ENCODE results near the gene BZW2. TPM values are rescaled to one million over a fixed set of nuclear protein-coding genes. Genes with fewer than 3 reads are reported as not detected.

BZW2 gene
- polyA plus RNA-seq, 2 donors: 32.9 to 47.9 TPM

DNA sequence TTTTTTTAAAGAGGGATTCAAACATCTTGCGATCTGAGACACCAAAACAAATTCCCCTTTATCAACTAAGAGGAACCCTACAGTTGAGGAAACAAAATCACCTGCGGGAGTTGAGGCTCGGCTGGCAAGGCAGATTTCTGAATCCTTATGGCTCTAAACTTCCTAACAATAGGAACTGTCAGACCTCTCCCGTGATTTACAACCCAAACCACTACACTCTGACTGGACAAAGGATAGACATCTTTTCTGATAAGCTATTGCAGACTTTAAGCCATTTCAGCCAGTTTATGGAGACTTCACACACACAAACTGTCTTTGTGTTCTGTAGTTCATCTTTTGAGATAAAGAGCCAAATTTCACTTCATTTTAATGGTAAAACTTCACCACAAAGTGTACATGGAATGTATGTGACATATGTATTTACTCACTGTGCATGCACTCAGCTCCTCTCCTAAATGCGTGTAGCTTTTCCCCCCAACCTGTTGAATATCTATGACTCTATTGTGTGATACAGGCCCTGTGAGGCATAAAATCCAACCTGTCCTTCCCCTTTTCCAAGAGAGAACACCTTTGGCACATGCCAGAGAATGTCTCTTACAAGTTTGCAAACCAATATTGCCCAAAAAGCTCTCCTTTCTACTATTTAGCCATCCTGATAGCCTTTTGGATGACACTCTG, 92.2 kb downstream of the BZW2 start:
- Histone ChIP-seq H3K4me1 (ENCODE audit: control insufficient read depth in 2 of 2, insufficient read depth in 2 of 2, low read length in 1 of 2) (no peaks in the 10 kb centered on the region), H3K27ac (ENCODE audit: low read depth in 2 of 2, low read length in 1 of 2) (no peak overlapping the region), H3K4me3 (ENCODE audit: low read depth in 1 of 2, low read length in 2 of 2) (no peak overlapping the region), H3K36me3 (ENCODE audit: control insufficient read depth in 2 of 2, insufficient read depth in 2 of 2, low read length in 1 of 2) (no peaks in the 10 kb centered on the region), H3K9me3 (ENCODE audit: control insufficient read depth in 2 of 2, insufficient read depth in 1 of 2, low read depth in 1 of 2, low read length in 1 of 2) (no peaks in the 10 kb centered on the region), H3K27me3 (ENCODE audit: control insufficient read depth in 1 of 2, insufficient read depth in 2 of 2, low read length in 2 of 2) (no peaks in the 10 kb centered on the region)
- 90 to 93% methylated on average over 5 of the region's 5 CpGs for WGBS, 2 donors

DNA sequence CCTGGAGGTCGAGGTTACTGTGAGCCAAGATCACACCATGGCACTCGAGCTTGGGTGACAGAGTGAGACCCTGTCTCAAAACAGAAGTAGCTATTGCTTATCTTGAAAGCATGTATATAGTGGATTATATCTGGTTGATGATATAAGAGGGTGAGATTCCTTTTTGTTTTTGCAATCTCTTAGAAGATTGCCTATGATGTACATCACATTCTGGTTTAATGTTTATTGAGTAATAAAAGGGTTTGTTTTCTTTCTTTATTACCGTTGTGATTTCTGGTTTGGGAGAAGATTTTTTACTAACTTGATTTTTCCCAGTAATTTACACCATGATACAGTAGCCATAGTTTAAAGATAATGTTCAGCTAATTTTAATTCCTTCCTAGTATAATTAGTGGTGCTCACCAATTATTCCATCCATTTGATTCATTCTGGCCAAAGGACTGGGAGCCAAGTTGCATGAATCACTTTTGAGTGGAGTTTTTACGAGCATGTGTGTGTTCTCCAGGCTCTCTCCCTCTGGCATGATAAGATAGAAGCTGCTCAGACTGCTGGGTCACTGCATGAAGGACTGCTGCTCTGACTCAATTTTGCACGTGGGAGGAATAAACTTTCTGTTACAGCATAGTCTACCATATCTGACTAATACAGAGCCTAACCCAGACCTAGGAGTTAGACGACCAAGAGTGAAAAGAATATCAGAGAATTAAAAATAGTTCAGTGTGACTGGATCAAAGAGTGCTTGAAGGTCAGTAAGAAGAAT, 94.1 kb downstream of the BZW2 start:
- 39 to 51% methylated on average over 6 of the region's 6 CpGs for WGBS, 2 donors
- Histone ChIP-seq H3K27ac (ENCODE audit: low read depth in 2 of 2, low read length in 1 of 2) (no peak overlapping the region), H3K4me3 (ENCODE audit: low read depth in 1 of 2, low read length in 2 of 2) (no peak overlapping the region), H3K9me3 (ENCODE audit: control insufficient read depth in 2 of 2, insufficient read depth in 1 of 2, low read depth in 1 of 2, low read length in 1 of 2) (no peaks in the 10 kb centered on the region), H3K36me3 (ENCODE audit: control insufficient read depth in 2 of 2, insufficient read depth in 2 of 2, low read length in 1 of 2) (no peaks in the 10 kb centered on the region), H3K27me3 (ENCODE audit: control insufficient read depth in 1 of 2, insufficient read depth in 2 of 2, low read length in 2 of 2) (no peaks in the 10 kb centered on the region), H3K4me1 (ENCODE audit: control insufficient read depth in 2 of 2, insufficient read depth in 2 of 2, low read length in 1 of 2) (no peaks in the 10 kb centered on the region)

DNA sequence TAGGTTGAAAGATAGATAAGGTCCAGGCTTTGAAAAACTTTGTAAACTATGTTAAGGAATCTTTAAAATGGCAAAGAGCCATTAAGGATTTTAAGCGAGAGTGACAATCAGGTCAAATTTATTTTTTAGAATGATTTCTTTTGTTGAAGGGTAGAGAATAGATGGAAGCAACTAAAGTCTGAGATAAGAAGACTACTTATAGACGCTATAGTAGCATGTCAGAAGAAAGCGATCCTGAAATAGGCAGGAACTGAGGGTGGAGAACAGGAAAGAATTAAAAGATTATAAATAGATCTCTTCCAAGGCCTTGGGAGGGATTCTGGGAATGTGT, 94.6 kb downstream of the BZW2 start:
- no peaks in the 10 kb centered on the region for H3K9me3 ChIP-seq (ENCODE audit: control insufficient read depth in 2 of 2, insufficient read depth in 1 of 2, low read depth in 1 of 2, low read length in 1 of 2)
- H3K27ac ChIP-seq (ENCODE audit: low read depth in 2 of 2, low read length in 1 of 2): no peak overlapping the region
- 81 to 86% methylated on average over 3 of the region's 3 CpGs for WGBS, 2 donors
- no peaks in the 10 kb centered on the region for H3K4me1 ChIP-seq (ENCODE audit: control insufficient read depth in 2 of 2, insufficient read depth in 2 of 2, low read length in 1 of 2)
- H3K27me3 ChIP-seq (ENCODE audit: control insufficient read depth in 1 of 2, insufficient read depth in 2 of 2, low read length in 2 of 2): no peaks in the 10 kb centered on the region
- H3K36me3 ChIP-seq (ENCODE audit: control insufficient read depth in 2 of 2, insufficient read depth in 2 of 2, low read length in 1 of 2): no peaks in the 10 kb centered on the region
- H3K4me3 ChIP-seq (ENCODE audit: low read depth in 1 of 2, low read length in 2 of 2): no peak overlapping the region

DNA sequence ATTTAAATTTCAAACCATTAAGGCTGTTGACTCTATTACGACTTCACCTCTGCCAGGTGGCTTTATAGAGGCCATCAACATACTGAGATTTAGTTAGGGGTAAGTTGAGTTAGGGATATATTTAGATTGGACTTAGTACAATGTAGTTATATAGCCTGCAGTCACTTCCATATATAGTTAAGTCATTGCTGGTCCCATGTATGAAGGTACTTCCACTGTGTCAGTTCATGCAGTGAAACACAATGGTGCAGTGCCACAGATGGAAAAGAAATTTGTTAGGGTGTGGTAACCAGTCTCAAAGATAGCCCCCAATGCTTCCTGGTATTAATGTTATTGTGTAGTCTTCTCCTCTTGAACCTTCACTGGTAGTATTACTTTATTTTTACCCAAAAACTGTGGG, 95.0 kb downstream of the BZW2 start:
- Histone ChIP-seq H3K4me1 (ENCODE audit: control insufficient read depth in 2 of 2, insufficient read depth in 2 of 2, low read length in 1 of 2) (no peaks in the 10 kb centered on the region), H3K36me3 (ENCODE audit: control insufficient read depth in 2 of 2, insufficient read depth in 2 of 2, low read length in 1 of 2) (no peaks in the 10 kb centered on the region), H3K27me3 (ENCODE audit: control insufficient read depth in 1 of 2, insufficient read depth in 2 of 2, low read length in 2 of 2) (no peaks in the 10 kb centered on the region), H3K9me3 (ENCODE audit: control insufficient read depth in 2 of 2, insufficient read depth in 1 of 2, low read depth in 1 of 2, low read length in 1 of 2) (no peaks in the 10 kb centered on the region), H3K4me3 (ENCODE audit: low read depth in 1 of 2, low read length in 2 of 2) (no peak overlapping the region), H3K27ac (ENCODE audit: low read depth in 2 of 2, low read length in 1 of 2) (no peak overlapping the region)
- 85 to 98% methylated on average over 1 of the region's 1 CpG for WGBS, 2 donors

DNA sequence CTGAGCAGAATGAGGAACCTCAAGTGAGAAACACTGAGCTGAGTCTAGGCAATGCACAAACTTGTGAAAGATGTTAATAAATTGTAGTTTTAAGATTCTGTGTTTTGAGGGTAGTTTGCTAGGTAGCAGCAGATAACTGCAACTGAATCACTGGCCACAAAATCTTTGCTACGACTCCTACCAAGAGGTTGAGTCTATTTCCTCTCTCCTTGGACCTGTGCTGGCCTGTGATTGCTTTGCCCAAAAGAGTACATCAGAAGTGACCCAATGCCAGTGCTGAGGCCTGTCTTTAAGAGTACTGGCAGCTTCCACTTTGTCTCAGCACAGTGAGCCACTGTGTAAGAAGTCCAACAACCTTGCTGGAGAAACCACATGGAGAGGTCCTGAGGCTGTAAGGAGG, 95.7 kb downstream of the BZW2 start:
- 93 to 97% methylated on average over 1 of the region's 1 CpG for WGBS, 2 donors
- no peaks in the 10 kb centered on the region for H3K4me1 ChIP-seq (ENCODE audit: control insufficient read depth in 2 of 2, insufficient read depth in 2 of 2, low read length in 1 of 2)
- no peak overlapping the region for H3K27ac ChIP-seq (ENCODE audit: low read depth in 2 of 2, low read length in 1 of 2)
- no peaks in the 10 kb centered on the region for H3K36me3 ChIP-seq (ENCODE audit: control insufficient read depth in 2 of 2, insufficient read depth in 2 of 2, low read length in 1 of 2)
- H3K27me3 ChIP-seq (ENCODE audit: control insufficient read depth in 1 of 2, insufficient read depth in 2 of 2, low read length in 2 of 2): no peaks in the 10 kb centered on the region
- H3K9me3 ChIP-seq (ENCODE audit: control insufficient read depth in 2 of 2, insufficient read depth in 1 of 2, low read depth in 1 of 2, low read length in 1 of 2): no peaks in the 10 kb centered on the region
- H3K4me3 ChIP-seq (ENCODE audit: low read depth in 1 of 2, low read length in 2 of 2): no peak overlapping the region

DNA sequence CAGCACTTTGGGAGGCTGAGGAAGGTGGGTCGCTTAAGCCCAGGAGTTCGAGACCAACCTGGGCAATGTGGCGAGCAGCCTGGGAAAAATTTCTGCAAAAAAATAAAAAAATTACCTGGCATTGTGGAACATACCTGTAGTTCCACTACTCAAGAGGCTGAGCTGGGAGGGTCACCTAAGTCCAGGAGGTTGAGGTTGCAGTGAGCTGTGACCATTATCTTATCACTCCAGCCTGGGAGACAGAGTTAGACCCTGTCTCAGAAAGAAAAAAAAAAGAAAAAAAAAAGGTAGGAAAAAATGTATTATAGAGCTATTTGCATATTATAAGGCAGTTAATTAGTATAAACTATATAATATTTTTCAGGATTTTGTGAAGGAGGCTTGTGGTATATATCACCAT, 96.6 kb downstream of the BZW2 start:
- WGBS, 2 donors: 63 to 97% methylated on average over 3 of the region's 3 CpGs
- H3K36me3 ChIP-seq (ENCODE audit: control insufficient read depth in 2 of 2, insufficient read depth in 2 of 2, low read length in 1 of 2): no peaks in the 10 kb centered on the region
- no peak overlapping the region for H3K27ac ChIP-seq (ENCODE audit: low read depth in 2 of 2, low read length in 1 of 2)
- H3K27me3 ChIP-seq (ENCODE audit: control insufficient read depth in 1 of 2, insufficient read depth in 2 of 2, low read length in 2 of 2): no peaks in the 10 kb centered on the region
- no peak overlapping the region for H3K4me3 ChIP-seq (ENCODE audit: low read depth in 1 of 2, low read length in 2 of 2)
- H3K9me3 ChIP-seq (ENCODE audit: control insufficient read depth in 2 of 2, insufficient read depth in 1 of 2, low read depth in 1 of 2, low read length in 1 of 2): no peaks in the 10 kb centered on the region
- H3K4me1 ChIP-seq (ENCODE audit: control insufficient read depth in 2 of 2, insufficient read depth in 2 of 2, low read length in 1 of 2): no peaks in the 10 kb centered on the region

DNA sequence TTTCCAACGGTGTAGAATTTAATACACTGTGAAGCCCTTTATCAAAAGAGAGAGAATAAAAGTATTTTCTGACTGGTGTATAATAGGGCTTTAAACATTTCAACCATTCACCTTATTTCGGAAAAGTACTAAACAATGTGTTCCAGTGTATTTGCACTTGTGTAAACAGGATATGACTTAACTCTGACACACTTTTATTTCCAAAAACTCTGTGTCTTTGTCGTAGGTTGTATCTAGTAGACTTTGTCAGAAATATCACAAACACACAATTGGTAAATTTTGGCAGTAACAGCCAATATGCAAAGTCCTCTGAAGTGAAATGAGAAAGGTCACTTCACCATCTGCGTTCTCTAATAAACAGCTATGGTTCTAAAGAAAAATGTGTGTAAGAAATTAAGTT, 97.3 kb downstream of the BZW2 start:
- Histone ChIP-seq H3K4me3 (ENCODE audit: low read depth in 1 of 2, low read length in 2 of 2) (no peak overlapping the region), H3K27me3 (ENCODE audit: control insufficient read depth in 1 of 2, insufficient read depth in 2 of 2, low read length in 2 of 2) (no peaks in the 10 kb centered on the region), H3K9me3 (ENCODE audit: control insufficient read depth in 2 of 2, insufficient read depth in 1 of 2, low read depth in 1 of 2, low read length in 1 of 2) (no peaks in the 10 kb centered on the region), H3K4me1 (ENCODE audit: control insufficient read depth in 2 of 2, insufficient read depth in 2 of 2, low read length in 1 of 2) (no peaks in the 10 kb centered on the region), H3K36me3 (ENCODE audit: control insufficient read depth in 2 of 2, insufficient read depth in 2 of 2, low read length in 1 of 2) (no peaks in the 10 kb centered on the region), H3K27ac (ENCODE audit: low read depth in 2 of 2, low read length in 1 of 2) (no peak overlapping the region)
- WGBS, 2 donors: 47 to 48% methylated on average over 4 of the region's 4 CpGs

DNA sequence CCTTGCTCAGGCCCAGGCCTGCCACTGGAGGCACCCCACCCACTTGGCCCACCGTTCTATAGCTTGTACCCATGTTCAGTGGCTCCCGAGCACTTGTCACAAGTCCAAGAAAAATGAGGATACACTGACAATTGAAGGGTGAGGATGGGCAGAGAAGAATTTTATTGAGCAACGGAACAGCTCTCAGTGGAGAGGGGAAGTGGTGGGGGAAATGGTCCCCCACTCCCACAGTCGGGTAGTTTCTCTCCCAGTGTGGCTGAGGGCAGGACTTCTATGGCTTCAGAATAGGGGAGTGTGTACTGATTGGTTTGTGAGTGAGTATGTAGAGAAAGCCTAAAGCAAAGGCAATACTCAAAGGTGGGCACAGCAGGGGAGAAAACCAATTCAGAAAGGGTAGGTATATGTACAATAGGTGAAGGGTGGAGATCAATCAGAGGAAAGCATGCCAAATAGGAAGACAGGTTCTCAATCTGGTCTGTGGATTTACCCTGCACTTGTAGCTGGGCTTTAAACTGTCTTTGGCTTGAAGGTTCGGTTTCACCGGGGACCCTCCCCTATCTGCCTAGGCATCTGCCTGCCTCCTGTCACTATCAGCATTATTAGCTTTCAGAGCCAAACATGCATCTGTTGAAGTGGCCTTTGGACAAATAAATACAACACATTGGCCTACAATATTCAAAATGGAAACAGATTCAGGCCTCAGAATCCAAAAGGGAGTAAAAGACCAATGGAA, 98.7 kb downstream of the BZW2 start:
- Histone ChIP-seq H3K4me3 (ENCODE audit: low read depth in 1 of 2, low read length in 2 of 2) (no peak overlapping the region), H3K9me3 (ENCODE audit: control insufficient read depth in 2 of 2, insufficient read depth in 1 of 2, low read depth in 1 of 2, low read length in 1 of 2) (no peaks in the 10 kb centered on the region), H3K4me1 (ENCODE audit: control insufficient read depth in 2 of 2, insufficient read depth in 2 of 2, low read length in 1 of 2) (no peaks in the 10 kb centered on the region), H3K27me3 (ENCODE audit: control insufficient read depth in 1 of 2, insufficient read depth in 2 of 2, low read length in 2 of 2) (no peaks in the 10 kb centered on the region), H3K36me3 (ENCODE audit: control insufficient read depth in 2 of 2, insufficient read depth in 2 of 2, low read length in 1 of 2) (no peaks in the 10 kb centered on the region), H3K27ac (ENCODE audit: low read depth in 2 of 2, low read length in 1 of 2) (no peak overlapping the region)
- 73 to 77% methylated on average over 6 of the region's 6 CpGs for WGBS, 2 donors

DNA sequence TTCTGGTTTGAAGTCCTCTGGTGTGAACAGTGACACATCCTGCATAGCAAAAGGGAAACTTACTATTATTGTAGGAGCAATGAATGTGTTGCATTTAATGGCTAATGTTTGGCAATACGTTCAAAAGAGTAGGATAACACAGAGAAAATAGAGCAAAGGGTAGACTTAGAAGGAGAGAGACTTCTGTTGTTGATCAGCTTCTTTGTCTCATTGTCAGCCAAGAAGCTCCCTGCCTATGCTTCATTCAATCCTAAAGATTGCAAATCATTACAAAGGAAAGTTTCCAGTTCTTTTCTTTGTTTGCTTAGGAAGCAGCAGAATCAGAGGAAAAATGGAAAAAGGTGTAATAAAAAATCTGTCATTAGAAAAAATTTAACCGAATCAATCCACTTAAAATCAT, 99.7 kb downstream of the BZW2 start:
- no peak overlapping the region for H3K4me3 ChIP-seq (ENCODE audit: low read depth in 1 of 2, low read length in 2 of 2)
- H3K27me3 ChIP-seq (ENCODE audit: control insufficient read depth in 1 of 2, insufficient read depth in 2 of 2, low read length in 2 of 2): no peaks in the 10 kb centered on the region
- 70 to 79% methylated on average over 2 of the region's 2 CpGs for WGBS, 2 donors
- H3K4me1 ChIP-seq (ENCODE audit: control insufficient read depth in 2 of 2, insufficient read depth in 2 of 2, low read length in 1 of 2): no peaks in the 10 kb centered on the region
- H3K36me3 ChIP-seq (ENCODE audit: control insufficient read depth in 2 of 2, insufficient read depth in 2 of 2, low read length in 1 of 2): no peaks in the 10 kb centered on the region
- no peak overlapping the region for H3K27ac ChIP-seq (ENCODE audit: low read depth in 2 of 2, low read length in 1 of 2)
- H3K9me3 ChIP-seq (ENCODE audit: control insufficient read depth in 2 of 2, insufficient read depth in 1 of 2, low read depth in 1 of 2, low read length in 1 of 2): no peaks in the 10 kb centered on the region

Measured in esophagus (tissue), 2 donors.